ENCODE data around the gene PCNX2.

- TF ChIP-seq SIN3A (IDR thresholded peaks at IDR 0.05; ENCODE audit: borderline replicate concordance, insufficient read depth, low read length) (no peak), REST (IDR thresholded peaks at IDR 0.05; ENCODE audit: insufficient read depth in 1 of 2, low read depth in 2 of 2, low read length in 2 of 2) (no peak), POLR2AphosphoS5 (IDR thresholded peaks at IDR 0.05; ENCODE audit: low read depth, low read length) (no peak), TAF1 (IDR thresholded peaks at IDR 0.05; ENCODE audit: borderline replicate concordance, insufficient read depth, low read length) (no peak)
These were observed 56.6 kb downstream of the PCNX2 start for GRCh38 chr1:233238884-233239431.

Data from PFSK-1 (cell line).